GM12872 (cell line): ENCODE measurements around the gene CATSPERB.

Source experiments
- TF ChIP-seq, protein P1 (sequence below): IDR thresholded peaks from 3 replicates; pipeline ENCODE4 v1.5.1; 2011; ENCODE audit warnings: low read depth, mild to moderate bottlenecking, low read length, moderate library complexity; ENCODE audit not compliant: insufficient read depth

CATSPERB gene

DNA sequence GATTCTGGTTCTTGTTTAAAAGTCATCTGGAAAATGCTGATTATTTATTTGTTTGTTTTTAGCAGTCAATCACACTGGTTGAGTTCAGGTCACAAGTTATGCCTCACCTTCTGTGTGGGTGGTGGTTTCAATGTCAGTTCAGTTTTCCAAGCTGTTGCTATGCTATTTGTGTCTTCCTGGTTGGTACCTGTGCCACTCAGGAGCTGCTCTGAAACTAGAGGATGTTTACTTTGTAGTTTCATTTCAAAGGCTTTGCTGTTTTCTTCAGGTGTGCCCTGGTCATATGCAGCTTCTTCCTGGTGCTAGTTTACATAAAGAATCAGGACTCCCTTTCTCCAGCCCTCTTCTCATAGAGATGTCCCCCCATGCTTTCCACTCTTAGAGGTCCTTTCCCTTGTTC lies 146.0 kb downstream of the CATSPERB start:
- TF ChIP-seq, protein P1, sequence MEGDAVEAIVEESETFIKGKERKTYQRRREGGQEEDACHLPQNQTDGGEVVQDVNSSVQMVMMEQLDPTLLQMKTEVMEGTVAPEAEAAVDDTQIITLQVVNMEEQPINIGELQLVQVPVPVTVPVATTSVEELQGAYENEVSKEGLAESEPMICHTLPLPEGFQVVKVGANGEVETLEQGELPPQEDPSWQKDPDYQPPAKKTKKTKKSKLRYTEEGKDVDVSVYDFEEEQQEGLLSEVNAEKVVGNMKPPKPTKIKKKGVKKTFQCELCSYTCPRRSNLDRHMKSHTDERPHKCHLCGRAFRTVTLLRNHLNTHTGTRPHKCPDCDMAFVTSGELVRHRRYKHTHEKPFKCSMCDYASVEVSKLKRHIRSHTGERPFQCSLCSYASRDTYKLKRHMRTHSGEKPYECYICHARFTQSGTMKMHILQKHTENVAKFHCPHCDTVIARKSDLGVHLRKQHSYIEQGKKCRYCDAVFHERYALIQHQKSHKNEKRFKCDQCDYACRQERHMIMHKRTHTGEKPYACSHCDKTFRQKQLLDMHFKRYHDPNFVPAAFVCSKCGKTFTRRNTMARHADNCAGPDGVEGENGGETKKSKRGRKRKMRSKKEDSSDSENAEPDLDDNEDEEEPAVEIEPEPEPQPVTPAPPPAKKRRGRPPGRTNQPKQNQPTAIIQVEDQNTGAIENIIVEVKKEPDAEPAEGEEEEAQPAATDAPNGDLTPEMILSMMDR: no peak

DNA sequence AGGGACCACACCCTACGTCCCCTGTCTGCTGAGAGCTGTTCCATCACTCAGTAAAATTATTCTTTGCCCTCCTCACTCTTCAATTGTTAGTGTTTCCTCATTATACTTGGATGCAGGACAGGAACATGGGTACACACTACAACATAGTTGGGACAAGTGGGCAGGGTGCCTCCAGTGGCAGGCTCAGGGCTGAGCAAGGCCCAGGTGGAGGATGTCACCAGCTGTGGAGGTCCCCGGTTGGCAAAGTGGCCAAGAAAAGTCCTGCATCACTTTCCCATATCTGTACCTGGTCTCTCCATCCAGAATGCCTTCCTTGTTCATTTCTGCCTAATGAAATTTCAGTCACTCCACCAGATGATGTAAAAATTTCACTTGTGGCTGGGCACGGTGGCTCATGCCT lies 149.1 kb downstream of the CATSPERB start:
- TF ChIP-seq, protein P1: no peak

DNA sequence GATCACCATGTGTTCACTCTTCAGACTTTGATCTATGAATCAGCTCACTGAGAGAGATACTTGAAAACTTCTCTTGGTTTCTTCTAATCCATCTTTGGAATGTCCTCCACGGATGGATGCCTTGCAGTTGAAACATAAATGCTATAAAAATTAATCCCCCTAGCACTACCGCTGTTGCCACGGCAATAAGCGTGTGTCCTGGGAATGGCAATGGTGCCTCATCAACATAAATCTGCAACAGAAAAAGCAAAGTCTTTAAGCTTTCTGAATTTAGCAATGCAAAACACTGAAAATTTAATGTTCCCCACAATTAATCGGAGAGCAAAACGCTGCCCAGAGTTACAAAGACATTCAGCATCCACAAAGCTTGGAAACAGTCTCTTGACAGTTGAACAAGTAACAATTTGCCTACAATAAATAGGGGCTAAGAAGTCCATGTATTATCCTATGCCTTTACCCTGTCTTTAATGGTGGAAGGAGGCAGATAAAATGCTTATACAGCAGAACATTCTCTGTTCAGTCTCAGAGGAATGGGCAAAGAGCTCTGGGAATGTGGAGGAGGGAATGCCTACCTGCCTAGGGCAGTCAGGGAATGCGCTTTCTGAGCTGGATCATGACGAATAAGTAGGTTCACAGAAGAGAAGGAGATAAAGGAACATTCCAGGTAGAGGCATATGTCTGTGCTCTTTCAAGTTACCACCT lies 150.9 kb downstream of the CATSPERB start:
- TF ChIP-seq, protein P1: no peak

DNA sequence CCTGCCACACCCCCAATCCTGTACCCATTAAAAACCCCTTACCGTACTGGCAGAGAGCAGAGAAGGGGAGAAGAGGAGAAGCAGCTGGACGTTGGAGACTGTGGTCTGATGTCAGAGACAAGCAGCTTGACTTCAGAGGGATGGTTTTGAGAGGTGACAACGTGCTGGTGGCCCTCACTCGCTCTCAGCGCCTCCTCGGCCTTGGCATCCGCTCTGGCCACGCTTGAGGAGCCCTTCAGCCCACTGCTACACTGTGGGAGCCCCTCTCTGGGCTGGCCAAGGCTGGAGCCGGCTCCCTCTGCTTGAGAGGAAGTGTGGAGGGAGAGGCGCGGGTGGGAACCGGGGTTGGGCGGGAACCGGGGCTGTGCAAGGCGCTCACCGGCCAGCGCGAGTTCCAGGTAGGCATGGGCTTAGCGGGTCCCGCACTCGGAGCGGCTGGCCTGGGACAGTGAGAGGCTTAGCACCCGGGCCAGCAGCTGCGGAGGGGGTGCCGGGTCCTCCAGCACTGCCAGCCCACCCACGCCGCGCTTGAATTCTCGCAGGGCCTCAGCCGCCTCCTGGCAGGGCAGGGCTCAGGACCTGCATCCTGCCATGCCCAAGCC lies 154.2 kb downstream of the CATSPERB start:
- TF ChIP-seq, protein P1: no peak

DNA sequence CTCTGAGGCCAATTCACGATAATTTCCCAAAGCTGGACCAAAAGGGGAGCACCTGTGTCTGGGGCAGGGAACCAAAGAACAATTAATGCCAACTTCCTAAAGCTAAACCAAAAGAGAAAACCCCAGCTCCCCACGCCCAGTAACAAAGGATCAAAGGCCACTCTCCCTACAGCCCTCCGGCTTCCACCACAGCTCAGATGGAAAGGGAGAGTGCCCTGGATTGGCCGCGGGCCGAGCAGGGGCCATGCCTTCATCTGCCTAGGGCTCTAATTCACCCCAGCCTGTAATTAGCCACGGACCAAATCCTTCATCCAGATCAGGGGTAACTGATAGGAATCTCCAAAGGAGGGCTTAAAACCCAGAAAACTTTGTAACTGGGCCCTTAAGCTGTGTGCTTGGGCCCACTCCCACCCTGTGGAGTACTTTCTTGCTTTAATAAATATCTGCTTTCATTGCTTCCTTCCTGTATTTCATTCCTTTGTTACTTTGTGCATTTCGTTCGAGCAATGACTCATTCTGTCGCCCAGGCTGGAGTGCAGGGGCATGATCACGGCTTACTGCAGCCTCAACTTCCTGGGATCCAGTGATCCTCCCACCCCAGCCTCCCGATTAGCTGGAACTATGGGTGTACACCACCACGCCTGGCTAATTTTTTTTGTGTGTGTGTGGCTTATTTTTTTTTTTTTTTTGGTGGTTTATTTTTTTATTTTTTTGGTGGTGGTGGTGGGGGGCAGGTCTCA lies 156.2 kb downstream of the CATSPERB start:
- TF ChIP-seq, protein P1: no peak

DNA sequence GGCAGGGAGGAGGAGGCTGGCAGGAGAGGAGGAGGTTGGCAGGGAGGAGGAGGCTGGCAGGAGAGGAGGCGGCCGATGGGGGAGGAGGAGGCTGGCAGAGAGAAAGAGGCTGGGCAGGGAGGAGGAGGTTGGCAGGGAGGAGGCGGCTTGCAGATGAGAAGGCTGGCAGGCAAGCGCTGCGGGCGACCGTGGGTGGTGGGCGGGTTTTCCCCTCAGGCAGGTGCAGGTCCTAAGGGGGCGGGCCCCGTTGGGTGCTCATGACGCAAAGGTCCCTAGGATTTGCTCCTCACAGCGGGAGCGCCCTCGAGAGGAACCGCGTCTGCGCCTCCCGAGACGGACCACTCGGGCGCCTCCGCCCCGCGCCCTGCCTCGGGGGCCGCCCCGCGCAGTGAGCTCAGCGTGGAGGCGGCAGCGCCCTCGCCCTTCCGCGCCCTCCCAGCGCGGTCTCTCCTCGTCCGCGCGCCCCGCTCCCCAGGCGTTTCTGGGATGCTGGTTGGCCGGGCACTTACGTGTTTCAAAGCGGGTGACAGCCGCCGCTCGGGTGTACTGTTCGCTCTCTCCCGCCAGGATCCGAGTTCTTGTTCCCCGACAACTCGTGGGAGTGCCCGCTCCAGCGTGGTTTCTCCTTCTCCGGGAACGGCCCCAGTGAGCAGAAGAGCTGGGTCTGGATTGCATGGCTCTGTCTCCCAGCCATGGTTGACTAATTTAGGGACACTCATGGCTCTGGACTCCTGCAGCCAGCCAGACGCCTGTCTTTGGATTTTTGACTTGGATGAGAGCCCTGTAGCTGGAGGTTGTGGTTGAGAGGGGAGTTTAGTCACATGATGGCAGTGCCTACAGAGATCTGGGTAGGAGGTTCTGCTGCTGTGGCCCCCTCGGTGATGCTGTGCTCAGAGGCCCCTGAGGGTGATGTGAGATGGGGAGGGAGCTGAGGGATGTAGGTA lies 157.7 kb downstream of the CATSPERB start:
- TF ChIP-seq, protein P1: no peak
